Stomach (tissue), 9 donors: ENCODE data around the gene CCDC91. TPM values are rescaled to one million over a fixed set of nuclear protein-coding genes. Genes with fewer than 3 reads are reported as not detected.

Experiments used
- DNase-seq, 2 donors: peaks; one replicate each; pipeline versions ENCODE4 v3.0.0 to v3.0.0-alpha.2; 2013 to 2019
- H3K27ac ChIP-seq, 5 donors: fragments of 200-600 bp in 4 of 5; sonication (generic) in 4 of 5; one replicate each; pipeline ENCODE4 v1.5.1; 2013 to 2019; ENCODE audit warnings: mild to moderate bottlenecking in 1 of 5, moderate library complexity in 1 of 5
- H3K27me3 ChIP-seq, 3 donors: fragments of 200-600 bp; sonication (generic); one replicate each; pipeline ENCODE4 v1.5.1; 2017 to 2019; ENCODE audit warnings: mixed run types in 1 of 3
- H3K36me3 ChIP-seq, 4 donors: fragments of 200-600 bp; sonication (generic); 1 replicate in 3 of 4; 2 replicates in 1 of 4; pipeline ENCODE4 v1.5.1; 2016 to 2019
- H3K4me1 ChIP-seq, 4 donors: fragments of 200-600 bp; sonication (generic); one replicate each; pipeline ENCODE4 v1.5.1; 2016 to 2019
- H3K4me3 ChIP-seq, 4 donors: fragments of 200-600 bp; sonication (generic) in 3 of 4; one replicate each; pipeline ENCODE4 v1.5.1; 2016 to 2019; ENCODE audit warnings: mild to moderate bottlenecking in 1 of 4
- H3K9me3 ChIP-seq, 4 donors: fragments of 200-600 bp; sonication (generic); one replicate each; pipeline ENCODE4 v1.5.1; 2016 to 2019
- CTCF ChIP-seq, 7 experiments: fragments of 450-650 bp in 4 of 7; fragments of 200-600 bp in 3 of 7; sonication (generic) in 3 of 7; IDR thresholded peaks; one replicate each; pipeline ENCODE4 v1.5.1; 2016 to 2019; ENCODE audit warnings: antibody characterized with exemption in 7 of 7, control low read depth in 2 of 7, mild to moderate bottlenecking in 1 of 7
- EP300 ChIP-seq: sonication (generic); formaldehyde crosslinking; IDR thresholded peaks from one replicate; pipeline ENCODE4 v1.6.1; 2017; ENCODE audit warnings: antibody characterized with exemption
- POLR2A ChIP-seq, 4 donors: fragments of 450-650 bp; IDR thresholded peaks; one replicate each; pipeline ENCODE4 v1.6.1; 2016; ENCODE audit warnings: antibody characterized with exemption in 4 of 4, control low read depth in 2 of 4, mild to moderate bottlenecking in 1 of 4, moderate library complexity in 1 of 4
- POLR2AphosphoS5 ChIP-seq, 3 donors: sonication (generic); formaldehyde crosslinking; IDR thresholded peaks; one replicate each; pipeline ENCODE4 v1.6.1; 2016; ENCODE audit warnings: antibody characterized with exemption in 3 of 3
- WGBS, 5 donors: extraction: QIAGEN DNeasy Blood & Tissue Kit in 3 of 5; methylation state at CpG; one replicate each; pipeline versions ENCODE4 v1.1.5 to v1.1.7; 2013 to 2018; 5-methylcytosine and 5-hydroxymethylcytosine counted together
- intact Hi-C: fragments of 100-400 bp; cut with DNase I; formaldehyde crosslinking; loops from one replicate; pipeline ENCODE4 v1.15.1; 2023; ENCODE audit warnings: low total_unique reads
- polyA plus RNA-seq, 3 donors: library from polyadenylated mRNA; stranded (reverse); fragments of 200-250 nt; gene quantifications; one replicate each; pipeline ENCODE4 v1.2.3, GENCODE V29; 2013
- total RNA-seq, 5 donors: library from RNA; depleted of rRNA; stranded (reverse); fragments of >200 nt; gene quantifications; one replicate each; pipeline versions ENCODE4 v1.1.0 to v1.2.3, GENCODE V29; 2014 to 2016
- donor health status: healthy with polysubstance abuse.
- donor health status: Bipolar disorder and iron deficiency.
- donor health status: healthy.

The CCDC91 gene
- total and polyA plus RNA-seq, 8 donors: 9.9 to 69.6 (median 34.4) TPM

DNA sequence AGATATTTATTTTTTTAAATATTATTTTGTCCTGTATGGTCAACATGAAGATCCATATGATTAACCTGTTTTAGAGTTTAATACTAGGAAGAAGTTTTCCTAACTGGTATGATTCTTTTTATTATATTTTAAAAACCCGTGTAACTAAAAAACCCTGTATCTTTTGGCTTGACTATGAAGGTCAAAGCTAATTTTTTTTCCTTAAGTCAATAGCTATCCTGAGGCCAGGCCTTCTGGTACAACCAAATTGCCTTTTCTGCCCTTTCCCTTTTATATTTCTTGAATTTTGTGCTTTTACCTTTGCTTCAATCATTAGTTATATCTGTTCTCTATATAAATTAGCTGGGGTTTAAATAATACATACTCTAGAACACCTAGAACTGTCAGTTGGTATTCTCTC, 30.6 kb upstream of the CCDC91 start:
- H3K9me3 ChIP-seq: no peaks in the 10 kb centered on the region
- WGBS, 5 donors: 27 to 82% (median 47%) methylated on average over 1 of the region's 1 CpG
- no peak overlapping the region for H3K4me3 ChIP-seq
- no peaks in the 10 kb centered on the region for H3K4me1 ChIP-seq
- no peak overlapping the region for H3K27ac ChIP-seq
- TF ChIP-seq EP300 (no peak), POLR2AphosphoS5 (IDR thresholded peaks at IDR 0.05) (no peak), POLR2A (IDR thresholded peaks at IDR 0.05) (no peak), CTCF (IDR thresholded peaks at IDR 0.05) (no peak)
- H3K27me3 ChIP-seq: no peaks in the 10 kb centered on the region
- DNase-seq: no peak
- H3K36me3 ChIP-seq: no peaks in the 10 kb centered on the region
- intact Hi-C loops: no loop called here

DNA sequence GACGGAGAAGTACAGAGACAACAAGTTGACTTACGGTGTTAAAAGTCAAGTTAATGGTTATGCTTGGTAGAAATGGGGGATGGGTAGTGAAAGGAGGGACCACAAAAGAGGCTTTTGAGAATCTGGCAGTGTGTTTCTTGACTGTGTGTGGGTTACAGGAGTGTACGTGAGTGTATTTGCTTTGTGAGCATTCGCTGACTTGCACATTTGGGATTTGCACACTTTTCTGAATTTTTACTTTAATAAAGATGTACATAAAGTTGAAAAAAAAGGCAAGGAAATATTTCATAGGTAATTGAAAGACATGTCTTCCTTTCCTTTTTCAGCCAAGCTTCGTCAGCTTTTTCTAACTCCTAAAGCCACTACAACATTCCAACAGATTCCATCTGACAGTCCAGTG, 28.6 kb upstream of the CCDC91 start:
- no peaks in the 10 kb centered on the region for H3K4me1 ChIP-seq
- no peaks in the 10 kb centered on the region for H3K27me3 ChIP-seq
- WGBS, 5 donors: 91 to 97% (median 95%) methylated on average over 5 of the region's 5 CpGs
- no peak overlapping the region for H3K27ac ChIP-seq
- intact Hi-C loops: no loop called here
- no peaks in the 10 kb centered on the region for H3K36me3 ChIP-seq
- H3K9me3 ChIP-seq: no peaks in the 10 kb centered on the region
- DNase-seq: no peak
- no peak overlapping the region for H3K4me3 ChIP-seq
- TF ChIP-seq POLR2AphosphoS5 (IDR thresholded peaks at IDR 0.05) (no peak), EP300 (no peak), POLR2A (IDR thresholded peaks at IDR 0.05) (no peak), CTCF (IDR thresholded peaks at IDR 0.05) (no peak)

- TF ChIP-seq CTCF (IDR thresholded peaks at IDR 0.05) (no peak), POLR2AphosphoS5 (IDR thresholded peaks at IDR 0.05) (no peak), POLR2A (IDR thresholded peaks at IDR 0.05) (no peak), EP300 (no peak)
- intact Hi-C loops: no loop called here
- Histone ChIP-seq H3K27ac (no peak overlapping the region), H3K4me1 (no peaks in the 10 kb centered on the region), H3K36me3 (no peaks in the 10 kb centered on the region), H3K9me3 (no peaks in the 10 kb centered on the region), H3K27me3 (no peaks in the 10 kb centered on the region), H3K4me3 (no peak overlapping the region)
- DNase-seq: no peak
- 80 to 94% (median 86%) methylated on average over 1 of the region's 1 CpG for WGBS, 5 donors
Observed at GRCh38 chr12:28162697-28163096, 27.6 kb upstream of the CCDC91 start.

DNA sequence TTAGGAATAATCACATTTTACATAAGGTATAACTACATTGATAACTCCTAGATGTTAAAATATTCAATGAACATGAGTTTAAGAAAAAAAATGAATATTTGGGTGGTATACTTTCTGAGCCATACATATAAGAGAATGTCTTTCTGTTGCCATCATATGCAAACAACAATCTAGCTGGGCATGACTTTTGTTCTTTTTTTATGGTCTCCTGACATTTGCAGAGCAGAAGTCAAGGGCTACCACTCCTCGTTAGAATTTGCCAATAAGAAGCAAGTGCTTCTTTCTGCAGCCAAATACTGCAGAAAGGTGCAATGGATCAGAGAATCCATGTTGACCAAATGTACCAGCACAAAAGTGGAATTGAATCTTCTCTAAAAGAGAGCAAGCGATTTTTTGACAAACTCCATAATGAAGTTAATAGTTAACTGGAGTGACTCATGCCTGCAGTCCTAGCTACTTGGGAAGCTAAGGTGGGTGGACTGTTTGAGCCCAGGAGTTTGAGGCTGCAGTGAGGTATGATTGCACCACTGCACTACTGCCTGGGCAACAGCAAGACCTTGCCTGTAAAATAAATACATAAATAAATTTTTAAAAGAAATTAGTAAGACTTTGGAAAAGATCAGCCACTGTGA, 25.5 kb upstream of the CCDC91 start:
- 35 to 63% (median 58%) methylated on average over 2 of the region's 2 CpGs for WGBS, 5 donors
- intact Hi-C loops: no loop called here
- Histone ChIP-seq H3K4me1 (no peaks in the 10 kb centered on the region), H3K36me3 (no peaks in the 10 kb centered on the region), H3K27ac (no peak overlapping the region), H3K9me3 (no peaks in the 10 kb centered on the region), H3K4me3 (no peak overlapping the region), H3K27me3 (no peaks in the 10 kb centered on the region)
- TF ChIP-seq POLR2AphosphoS5 (IDR thresholded peaks at IDR 0.05) (no peak), CTCF (IDR thresholded peaks at IDR 0.05) (no peak)
- DNase-seq: peak in 1 of 2 donors; percentile 33
